Measurements from ENCODE around the gene TPM2. TPM values are rescaled to one million over a fixed set of nuclear protein-coding genes. Genes with fewer than 3 reads are reported as not detected.

Gene TPM2
- total RNA-seq, 2 donors from 2014 or later, result 599 to 915 TPM

DNA sequence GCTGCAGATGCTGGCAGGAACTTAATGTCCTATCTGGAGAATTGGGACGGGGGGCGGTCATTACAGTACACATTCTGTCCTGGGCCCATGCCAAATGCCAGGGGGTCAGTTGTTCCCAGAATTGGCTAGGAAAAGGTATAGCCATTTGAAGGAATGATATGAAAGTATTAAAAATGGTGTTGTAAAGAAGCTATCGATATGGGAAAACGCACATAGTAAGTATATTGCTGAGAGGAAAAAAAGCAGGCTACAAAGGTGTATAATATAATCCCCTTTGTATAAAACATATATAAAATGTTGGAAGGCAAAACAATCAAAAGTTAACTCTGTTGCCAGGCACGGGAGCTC lies 24.3 kb downstream of the TPM2 start:
- peaks cover 6% of the 10 kb centered on the region for H3K36me3 ChIP-seq
- peaks cover 0 to 28% of the 10 kb centered on the region in 2 donors for H3K4me1 ChIP-seq
- H3K27ac ChIP-seq, result peak overlapping the region; percentile 50 to 68
- TF ChIP-seq, protein P1, sequence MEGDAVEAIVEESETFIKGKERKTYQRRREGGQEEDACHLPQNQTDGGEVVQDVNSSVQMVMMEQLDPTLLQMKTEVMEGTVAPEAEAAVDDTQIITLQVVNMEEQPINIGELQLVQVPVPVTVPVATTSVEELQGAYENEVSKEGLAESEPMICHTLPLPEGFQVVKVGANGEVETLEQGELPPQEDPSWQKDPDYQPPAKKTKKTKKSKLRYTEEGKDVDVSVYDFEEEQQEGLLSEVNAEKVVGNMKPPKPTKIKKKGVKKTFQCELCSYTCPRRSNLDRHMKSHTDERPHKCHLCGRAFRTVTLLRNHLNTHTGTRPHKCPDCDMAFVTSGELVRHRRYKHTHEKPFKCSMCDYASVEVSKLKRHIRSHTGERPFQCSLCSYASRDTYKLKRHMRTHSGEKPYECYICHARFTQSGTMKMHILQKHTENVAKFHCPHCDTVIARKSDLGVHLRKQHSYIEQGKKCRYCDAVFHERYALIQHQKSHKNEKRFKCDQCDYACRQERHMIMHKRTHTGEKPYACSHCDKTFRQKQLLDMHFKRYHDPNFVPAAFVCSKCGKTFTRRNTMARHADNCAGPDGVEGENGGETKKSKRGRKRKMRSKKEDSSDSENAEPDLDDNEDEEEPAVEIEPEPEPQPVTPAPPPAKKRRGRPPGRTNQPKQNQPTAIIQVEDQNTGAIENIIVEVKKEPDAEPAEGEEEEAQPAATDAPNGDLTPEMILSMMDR (IDR thresholded peaks at IDR 0.05), result no peak
- DNase-seq (ENCODE audit: low spot score), result no peak
- no peaks in the 10 kb centered on the region for H3K9me3 ChIP-seq
- H3K27me3 ChIP-seq, result no peaks in the 10 kb centered on the region
- H3K4me3 ChIP-seq, result peak overlapping the region; percentile 19 to 58

DNA sequence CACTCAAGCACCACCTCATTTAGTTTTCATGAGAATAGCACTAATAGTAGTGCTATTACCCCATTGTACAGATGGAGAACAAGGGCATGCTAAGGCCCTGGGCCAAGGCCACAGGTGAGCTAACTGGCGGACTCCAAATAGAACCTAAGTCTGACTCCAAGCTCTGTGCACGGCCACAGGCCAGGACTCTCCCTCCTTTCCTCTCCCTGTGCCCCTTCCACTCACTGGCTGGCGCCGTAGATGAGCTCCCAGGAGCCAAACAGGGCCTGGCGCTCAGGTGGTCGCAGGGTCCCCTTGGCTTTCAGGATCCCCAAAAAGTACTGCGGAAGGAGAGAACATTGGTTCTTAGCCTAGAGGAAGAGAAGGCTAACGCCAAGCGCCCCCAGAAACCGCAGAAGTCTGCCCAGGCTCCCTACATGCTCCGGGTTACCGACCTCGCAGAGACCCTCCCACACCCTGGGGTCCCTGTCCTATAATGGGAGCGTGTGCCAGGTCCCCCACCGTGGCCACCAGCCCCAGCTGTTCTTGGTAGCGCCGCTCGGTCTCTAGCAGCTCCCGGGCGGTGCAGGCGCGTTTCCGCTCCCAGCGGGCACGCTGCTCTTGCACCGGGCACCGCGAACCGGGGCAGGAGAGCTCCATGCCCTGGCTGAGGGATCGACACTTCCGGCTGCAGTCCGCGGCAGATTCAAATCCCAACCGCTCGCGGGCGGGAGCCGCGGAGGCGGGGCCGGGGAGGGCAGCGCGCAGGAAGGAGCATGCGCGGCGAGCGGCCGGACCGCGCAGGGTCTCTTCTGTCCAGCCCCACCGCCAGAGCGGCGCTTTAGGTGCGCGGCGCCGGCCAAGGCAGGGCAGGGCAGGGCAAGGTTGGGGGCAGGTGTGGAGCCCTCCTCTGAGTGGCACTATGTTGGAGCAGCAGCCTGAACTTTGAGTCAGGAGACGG lies 24.9 kb downstream of the TPM2 start, which contains the start of gene ARHGEF39:
Gene ARHGEF39, minus strand, starts transcription at position 665 of the 940 bp plus-strand sequence. Its CDS starts 26 bp downstream, at position 639.
- peaks cover 0 to 34% of the 10 kb centered on the region in 2 donors for H3K4me1 ChIP-seq
- DNase-seq (ENCODE audit: low spot score), result no peak

DNA sequence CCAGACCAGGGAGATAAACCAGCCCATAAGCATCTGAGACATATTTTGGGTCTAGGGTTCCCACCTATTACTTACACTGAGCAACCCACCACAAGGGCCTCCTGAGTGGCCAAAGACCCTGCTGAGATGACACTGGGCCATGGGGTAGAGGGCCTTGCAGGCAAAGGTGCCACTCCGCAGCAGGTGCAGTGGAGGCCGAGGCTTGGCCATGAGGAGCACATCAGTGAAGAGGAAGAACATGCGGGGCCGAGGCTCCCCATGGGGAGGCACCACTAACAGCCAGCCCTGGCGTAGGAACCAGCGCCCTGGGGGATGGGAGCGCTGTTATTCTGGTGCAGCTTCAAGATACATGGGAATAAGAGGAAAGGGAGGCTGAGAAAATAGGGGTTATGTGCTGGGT lies 27.3 kb downstream of the TPM2 start:
- Histone ChIP-seq H3K27ac (peak overlapping the region; percentile 97 to 98), H3K9me3 (no peaks in the 10 kb centered on the region), H3K4me3 (no peak overlapping the region), H3K4me1 (peaks cover 0 to 46% of the 10 kb centered on the region in 2 donors), H3K36me3 (peaks cover 15% of the 10 kb centered on the region), H3K27me3 (no peaks in the 10 kb centered on the region)
- TF ChIP-seq, protein P1 (IDR thresholded peaks at IDR 0.05), result no peak
- no peak for DNase-seq (ENCODE audit: low spot score)

More for the DNA sequence above, 24.9 kb downstream of the TPM2 start, which contains the start of gene ARHGEF39:
- no peaks in the 10 kb centered on the region for H3K9me3 ChIP-seq
- H3K27ac ChIP-seq, result peak within 1 kb of the TSS; percentile 50 to 68
- H3K36me3 ChIP-seq, result peaks cover 13% of the 10 kb centered on the region
- H3K27me3 ChIP-seq, result no peaks in the 10 kb centered on the region
- TF ChIP-seq, protein P1 (IDR thresholded peaks at IDR 0.05), result peak in 1 of 2 donors; percentile 44
- peak within 1 kb of the TSS; percentile 19 to 58 for H3K4me3 ChIP-seq

DNA sequence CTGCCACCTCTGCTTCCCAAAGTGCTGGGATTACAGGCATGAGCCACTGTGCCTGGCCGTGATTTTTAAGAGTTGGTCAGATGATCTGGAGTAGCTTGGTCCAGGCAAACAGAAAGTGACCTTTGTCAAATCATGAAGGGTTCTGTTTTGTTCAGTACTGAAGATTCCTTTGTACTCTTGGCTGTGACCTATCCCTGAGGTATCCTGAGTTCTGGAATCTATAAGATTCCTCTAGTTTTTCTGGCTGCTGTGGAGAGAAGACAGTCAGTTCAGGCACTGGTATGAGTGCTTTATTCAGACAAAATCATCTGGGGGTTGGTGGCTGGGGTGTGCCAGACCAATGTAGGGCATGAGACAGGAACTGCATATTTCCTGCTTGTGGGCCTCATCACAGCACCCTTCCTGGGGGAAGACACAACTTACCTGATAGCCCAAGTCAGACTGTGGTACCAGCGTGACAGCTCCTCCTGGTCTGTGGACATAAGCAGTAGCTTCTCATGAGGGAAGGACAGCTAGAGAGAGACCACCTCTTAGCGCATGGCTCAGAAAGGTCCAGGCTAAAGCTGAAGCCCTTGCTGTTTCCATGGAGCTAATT lies 27.9 kb downstream of the TPM2 start:
- Histone ChIP-seq H3K27ac (peak overlapping the region; percentile 97 to 98), H3K27me3 (no peaks in the 10 kb centered on the region), H3K36me3 (peaks cover 15% of the 10 kb centered on the region), H3K4me3 (no peak overlapping the region), H3K9me3 (no peaks in the 10 kb centered on the region), H3K4me1 (peaks cover 0 to 52% of the 10 kb centered on the region in 2 donors)
- TF ChIP-seq, protein P1 (IDR thresholded peaks at IDR 0.05), result no peak
- DNase-seq (ENCODE audit: low spot score), result no peak

DNA sequence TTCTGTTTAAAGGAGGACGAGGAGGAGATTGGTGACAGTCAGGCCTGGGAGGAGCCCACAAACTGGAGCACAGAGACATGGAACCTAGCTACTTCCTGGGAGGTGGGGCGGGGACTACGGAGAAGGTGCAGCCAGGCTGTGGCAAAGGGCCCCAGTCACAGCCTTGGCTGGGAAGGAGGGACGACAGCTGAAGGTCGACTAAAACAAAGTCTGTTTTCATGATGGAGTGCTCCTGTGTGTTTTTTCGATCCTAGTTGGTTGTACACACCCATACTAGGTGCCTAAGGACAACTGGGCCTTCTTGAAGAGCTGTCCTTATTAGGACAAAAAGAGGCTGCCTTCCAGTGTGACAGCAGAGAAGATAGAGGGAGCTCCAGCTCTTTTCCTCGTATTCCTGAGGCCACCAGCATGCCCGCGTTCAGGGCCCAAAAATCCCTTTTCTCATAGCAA lies 28.7 kb downstream of the TPM2 start:
- peaks cover 0 to 54% of the 10 kb centered on the region in 2 donors for H3K4me1 ChIP-seq
- peak overlapping the region; percentile 97 to 98 for H3K27ac ChIP-seq
- no peak for DNase-seq (ENCODE audit: low spot score)
- no peaks in the 10 kb centered on the region for H3K27me3 ChIP-seq
- TF ChIP-seq, protein P1 (IDR thresholded peaks at IDR 0.05), result peak in 1 of 2 donors; percentile 73
- no peaks in the 10 kb centered on the region for H3K9me3 ChIP-seq
- peaks cover 15% of the 10 kb centered on the region for H3K36me3 ChIP-seq
- H3K4me3 ChIP-seq, result no peak overlapping the region

Data from right atrium auricular region (tissue), 2 donors.